Measurements from ENCODE around the gene MLC1.

The MLC1 gene

DNA sequence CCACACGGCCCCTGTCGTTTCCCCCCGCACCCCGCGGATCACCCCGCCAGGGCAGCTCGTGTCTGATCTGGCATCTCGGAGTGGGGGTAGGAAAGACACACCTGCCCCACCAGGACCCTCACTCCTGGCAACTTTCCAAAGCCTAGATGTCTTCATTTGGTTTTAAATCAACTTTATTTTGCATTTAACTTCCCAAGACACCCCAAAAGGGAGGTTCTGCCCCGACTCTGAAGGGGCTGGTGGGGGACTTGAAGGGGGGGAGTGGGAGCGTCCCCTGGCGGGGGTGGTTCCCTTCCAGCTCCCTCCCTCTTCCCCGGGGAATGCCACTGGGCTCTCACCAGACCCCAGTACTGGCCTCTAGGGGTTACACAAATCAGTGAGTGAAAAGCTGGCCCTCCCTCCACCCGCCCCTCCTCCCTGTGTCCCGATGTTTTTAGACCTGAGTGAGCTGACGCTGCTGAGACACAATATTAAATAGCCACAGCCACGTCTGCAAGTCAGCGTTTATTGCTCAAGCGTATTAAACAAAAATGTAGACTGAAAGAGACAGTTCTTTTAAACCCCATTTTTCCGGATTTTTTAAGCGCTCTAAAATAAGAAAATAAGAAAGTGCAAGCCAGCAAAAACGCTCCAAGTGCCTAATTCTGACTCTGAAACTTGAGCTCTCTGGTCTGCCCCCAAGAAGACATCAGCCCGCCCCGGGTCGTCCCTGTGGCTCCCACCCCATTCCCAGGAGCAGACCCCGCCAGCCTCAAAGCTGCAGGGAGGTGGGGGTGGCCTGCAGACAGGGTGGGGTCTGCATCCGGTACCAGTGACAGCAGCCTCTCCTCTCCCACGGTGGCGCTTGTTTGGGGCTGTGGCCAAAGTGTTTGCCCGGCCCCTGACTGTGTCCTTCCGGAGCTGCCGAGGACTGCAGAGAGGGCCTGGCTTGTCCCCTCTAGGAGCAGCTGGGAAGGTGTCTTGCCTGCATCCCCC lies 26.0 kb downstream of the MLC1 start:
- DNase-seq (ENCODE audit: low read depth), result peak; percentile 53
- no peak overlapping the region for H3K4me3 ChIP-seq (replicated peaks; ENCODE audit: low read depth, low read length)
- TF ChIP-seq, protein P1, sequence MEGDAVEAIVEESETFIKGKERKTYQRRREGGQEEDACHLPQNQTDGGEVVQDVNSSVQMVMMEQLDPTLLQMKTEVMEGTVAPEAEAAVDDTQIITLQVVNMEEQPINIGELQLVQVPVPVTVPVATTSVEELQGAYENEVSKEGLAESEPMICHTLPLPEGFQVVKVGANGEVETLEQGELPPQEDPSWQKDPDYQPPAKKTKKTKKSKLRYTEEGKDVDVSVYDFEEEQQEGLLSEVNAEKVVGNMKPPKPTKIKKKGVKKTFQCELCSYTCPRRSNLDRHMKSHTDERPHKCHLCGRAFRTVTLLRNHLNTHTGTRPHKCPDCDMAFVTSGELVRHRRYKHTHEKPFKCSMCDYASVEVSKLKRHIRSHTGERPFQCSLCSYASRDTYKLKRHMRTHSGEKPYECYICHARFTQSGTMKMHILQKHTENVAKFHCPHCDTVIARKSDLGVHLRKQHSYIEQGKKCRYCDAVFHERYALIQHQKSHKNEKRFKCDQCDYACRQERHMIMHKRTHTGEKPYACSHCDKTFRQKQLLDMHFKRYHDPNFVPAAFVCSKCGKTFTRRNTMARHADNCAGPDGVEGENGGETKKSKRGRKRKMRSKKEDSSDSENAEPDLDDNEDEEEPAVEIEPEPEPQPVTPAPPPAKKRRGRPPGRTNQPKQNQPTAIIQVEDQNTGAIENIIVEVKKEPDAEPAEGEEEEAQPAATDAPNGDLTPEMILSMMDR (IDR thresholded peaks at IDR 0.05; ENCODE audit: low read length, missing control alignments), result peak; percentile 9

DNA sequence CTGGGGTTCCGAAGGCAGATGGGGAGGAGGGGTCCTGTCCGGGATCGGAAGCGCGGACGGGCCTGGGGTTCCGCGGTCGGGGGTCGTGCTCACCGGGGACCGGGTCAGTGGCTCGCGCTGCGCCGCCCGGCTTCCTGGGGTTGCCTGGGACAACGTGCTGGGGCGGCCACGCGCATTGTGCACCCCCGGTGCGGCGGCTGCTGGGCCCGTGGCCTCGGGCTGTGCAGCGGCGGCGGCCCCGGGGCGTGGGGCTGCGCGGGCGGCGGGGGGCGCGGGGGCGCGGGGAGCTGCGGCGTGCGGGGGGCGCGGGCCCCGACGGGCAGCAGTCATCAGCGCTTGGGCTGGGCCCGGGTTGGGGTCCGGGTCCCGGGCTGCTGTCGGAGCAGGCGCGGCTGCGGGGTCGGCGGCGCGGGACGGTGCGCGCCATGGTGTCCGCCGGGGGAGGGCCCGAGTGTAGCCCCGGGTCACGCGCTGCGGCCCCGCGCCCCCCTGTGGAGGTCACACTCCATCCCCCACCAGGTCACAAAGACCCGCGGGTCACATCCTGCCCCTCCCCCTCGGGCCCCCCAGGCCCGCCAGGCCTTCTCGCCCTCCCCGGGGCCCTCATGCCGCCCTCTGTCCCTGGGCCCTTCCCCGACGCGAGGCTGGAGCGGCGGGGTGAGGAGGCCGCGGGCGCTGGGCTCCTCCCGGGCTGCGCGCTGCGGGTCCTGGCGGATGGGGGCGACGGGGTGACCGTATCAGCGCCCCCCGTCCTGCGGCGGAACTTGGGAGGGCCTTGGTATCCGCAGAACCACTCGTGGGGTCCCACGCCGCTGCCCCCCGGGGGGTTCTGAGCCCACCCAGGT lies 26.9 kb downstream of the MLC1 start, which contains the start of gene TTLL8:
Gene TTLL8, minus strand, starts transcription at position 238 of the 845 bp plus-strand sequence.
- no peak within 1 kb of the TSS for H3K4me3 ChIP-seq (replicated peaks; ENCODE audit: low read depth, low read length)
- DNase-seq (ENCODE audit: low read depth), result no peak
- TF ChIP-seq, protein P1 (IDR thresholded peaks at IDR 0.05; ENCODE audit: low read length, missing control alignments), result no peak

DNA sequence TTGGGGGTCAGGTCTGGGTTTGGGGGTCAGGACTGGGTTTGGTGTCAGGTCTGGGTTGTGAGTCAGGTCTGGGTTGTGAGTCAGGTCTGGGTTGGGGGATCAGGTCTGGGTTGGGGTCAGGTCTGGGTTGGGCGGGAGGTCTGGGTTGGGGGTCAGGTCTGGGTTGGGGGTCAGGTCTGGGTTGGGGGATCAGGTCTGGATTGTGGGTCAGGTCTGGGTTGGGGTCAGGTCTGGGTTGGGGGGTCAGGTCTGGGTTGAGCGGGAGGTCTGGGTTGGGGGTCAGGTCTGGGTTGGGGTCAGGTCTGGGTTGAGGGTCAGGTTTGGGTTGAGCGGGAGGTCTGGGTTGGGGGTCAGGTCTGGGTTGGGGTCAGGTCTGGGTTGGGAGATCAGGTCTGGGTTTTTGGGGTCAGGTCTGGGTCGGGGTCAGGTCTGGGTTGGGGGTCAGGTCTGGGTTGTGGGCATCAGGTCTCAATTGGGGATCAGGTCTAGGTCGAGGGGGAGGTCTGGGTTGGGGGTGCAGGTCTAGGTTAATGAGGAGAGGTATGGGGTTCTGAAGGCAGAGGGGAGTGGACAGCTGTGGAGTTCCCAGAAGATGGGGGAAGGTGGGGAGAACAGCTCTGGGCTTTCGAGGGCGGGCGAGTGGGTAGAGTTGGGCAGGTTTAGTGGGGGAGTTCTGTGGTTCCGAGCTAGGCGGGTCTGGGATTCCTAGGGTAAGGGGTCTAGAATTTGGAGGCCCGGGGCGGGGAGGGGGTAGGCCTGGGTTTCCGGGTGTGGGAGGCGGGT lies 27.8 kb downstream of the MLC1 start:
- no peak overlapping the region for H3K4me3 ChIP-seq (replicated peaks; ENCODE audit: low read depth, low read length)
- no peak for DNase-seq (ENCODE audit: low read depth)
- TF ChIP-seq, protein P1 (IDR thresholded peaks at IDR 0.05; ENCODE audit: low read length, missing control alignments), result no peak

DNA sequence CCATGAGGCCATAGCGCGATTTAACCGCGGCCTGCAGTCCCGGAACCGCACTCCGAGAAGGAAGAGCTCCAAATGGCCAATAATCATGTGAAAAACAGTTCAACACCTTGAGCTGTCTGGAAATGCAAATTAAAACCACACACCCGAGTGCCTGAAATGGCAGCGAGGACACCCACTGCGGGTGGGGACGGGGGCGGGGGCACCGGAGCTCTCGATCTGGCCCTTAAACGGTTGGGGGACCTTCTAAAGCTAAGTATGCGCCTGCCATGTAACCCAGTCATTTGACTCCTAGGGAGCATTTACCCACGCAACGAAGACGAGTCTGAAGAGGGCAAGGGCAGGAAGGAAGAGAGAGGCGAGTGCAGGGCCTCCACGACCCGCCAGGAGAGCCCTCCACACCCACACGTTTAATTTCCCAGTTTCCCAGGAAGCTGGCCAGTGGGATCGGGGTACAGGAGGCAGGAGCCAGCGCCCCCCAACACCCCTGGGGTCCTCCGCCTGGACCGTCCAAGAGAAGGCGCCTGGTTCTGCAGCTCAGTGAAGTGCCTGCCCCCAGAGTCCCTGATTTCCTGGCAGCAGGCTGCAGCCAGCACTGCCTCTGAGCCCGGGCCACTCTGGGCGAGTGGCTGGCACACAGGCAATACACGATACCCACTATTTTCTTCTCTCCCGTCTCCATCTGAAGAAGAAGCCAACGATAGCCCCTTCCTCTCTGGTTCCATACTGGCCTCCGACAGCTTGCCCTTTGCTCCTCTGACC lies 28.8 kb downstream of the MLC1 start:
- no peak for DNase-seq (ENCODE audit: low read depth)
- H3K4me3 ChIP-seq (replicated peaks; ENCODE audit: low read depth, low read length), result no peak overlapping the region
- TF ChIP-seq, protein P1 (IDR thresholded peaks at IDR 0.05; ENCODE audit: low read length, missing control alignments), result no peak

DNA sequence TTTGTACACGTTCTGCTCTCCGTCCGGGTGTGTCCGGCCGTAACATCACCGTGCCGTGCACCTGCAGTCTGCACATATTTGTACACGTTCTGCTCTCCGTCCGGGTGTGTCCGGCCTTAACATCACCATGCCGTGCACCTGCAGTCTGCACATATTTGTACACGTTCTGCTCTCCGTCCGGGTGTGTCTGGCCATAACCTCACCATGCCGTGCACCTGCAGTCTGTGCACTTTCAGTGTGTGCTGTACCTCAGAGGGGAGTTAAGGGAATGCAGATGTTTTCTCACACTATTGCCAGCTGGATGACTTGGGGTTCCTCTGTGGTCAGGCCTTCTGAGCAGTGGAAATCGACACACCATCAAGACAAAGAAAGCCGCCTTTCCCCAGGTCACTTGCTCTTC lies 31.4 kb downstream of the MLC1 start:
- H3K4me3 ChIP-seq (replicated peaks; ENCODE audit: low read depth, low read length), result no peak overlapping the region
- TF ChIP-seq, protein P1 (IDR thresholded peaks at IDR 0.05; ENCODE audit: low read length, missing control alignments), result no peak
- no peak for DNase-seq (ENCODE audit: low read depth)

DNA sequence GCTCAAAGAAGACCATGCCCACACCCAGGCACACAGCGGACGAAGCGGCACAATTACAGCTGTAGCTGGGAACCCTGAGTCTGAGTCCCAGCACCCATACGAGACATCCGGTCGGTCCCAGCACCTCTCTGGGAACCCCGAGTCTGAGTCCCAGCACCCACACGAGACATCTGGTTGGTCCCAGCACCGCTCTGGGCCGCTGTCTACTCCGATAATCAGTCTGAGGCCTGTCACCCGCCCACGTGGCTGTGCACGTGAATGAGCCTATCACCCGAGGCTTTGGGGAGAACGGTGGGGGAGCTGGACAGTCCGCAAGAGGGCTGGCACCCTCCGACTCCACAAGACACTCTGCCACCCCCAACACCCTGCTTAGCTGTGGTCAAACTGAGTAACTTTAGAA lies 33.3 kb downstream of the MLC1 start:
- DNase-seq (ENCODE audit: low read depth), result no peak
- TF ChIP-seq, protein P1 (IDR thresholded peaks at IDR 0.05; ENCODE audit: low read length, missing control alignments), result no peak

More for the DNA sequence above, 33.3 kb downstream of the MLC1 start:
- no peak overlapping the region for H3K4me3 ChIP-seq (replicated peaks; ENCODE audit: low read depth, low read length)

All from fibroblast of pulmonary artery (primary cell).